HCT116 (cell line): ENCODE results near the gene GJD2. TPM values are rescaled to one million over a fixed set of nuclear protein-coding genes. Genes with fewer than 3 reads are reported as not detected.

ENCODE experiments used
- ATAC-seq: fragments of 200-7000 bp; cut with Tn5 transposase; 2 replicates; pipeline ENCODE4 v1.9.1; 2020; ENCODE audit warnings: mild to moderate bottlenecking, moderate library complexity
- BruUV-seq: library from RNA; stranded (reverse); fragments of 400-500 nt; replicated peaks from 2 replicates; lab custom pipeline; 2021; lab: Mats Ljungman, UMichigan
- CTCF ChIA-PET: fragments of 300-600 bp; sonication (Branson Sonifier 250); formaldehyde crosslinking; loops from one replicate; lab custom pipeline; 2021; ENCODE audit warnings: antibody characterized with exemption; lab: Charles Lee
- POLR2A ChIA-PET: fragments of 300-600, 350-600 bp; sonication (Branson Sonifier 250); formaldehyde crosslinking; loops from one replicate; lab custom pipeline; 2021; ENCODE audit warnings: antibody characterized with exemption; lab: Charles Lee
- RAD21 ChIA-PET, 2 experiments: fragments of 300-600 bp; sonication (Branson Sonifier 250); formaldehyde crosslinking; loops; one replicate each; lab custom pipeline; 2023; ENCODE audit warnings: low total read pairs in 2 of 2; ENCODE audit not compliant: uncharacterized antibody in 2 of 2, unreplicated experiment in 2 of 2, low non-redundant PET in 1 of 2; lab: Charles Lee
- DNase-seq: peaks from one replicate; pipeline ENCODE4 v3.0.0-alpha.2; 2010; ENCODE audit warnings: low read depth, low spot score
- H2AFZ ChIP-seq: fragments of 200-600 bp; shearing (Covaris generic), sonication (generic); 2 replicates; pipeline ENCODE4 v1.6.1; 2017; ENCODE audit warnings: low read depth, mixed run types, mixed read lengths, antibody characterized with exemption, low read length; ENCODE audit not compliant: poor library complexity, severe bottlenecking
- H3K27ac ChIP-seq: 2 replicates; pipeline ENCODE4 v1.5.1; 2012; ENCODE audit warnings: low read depth, low read length
- H3K27me3 ChIP-seq: fragments of 200-600 bp; sonication (generic); 2 replicates; pipeline ENCODE4 v1.6.1; 2016; ENCODE audit warnings: mixed run types, low read length, mixed read lengths; ENCODE audit not compliant: insufficient read depth
- H3K36me3 ChIP-seq, 2 experiments: fragments of 200-500 bp in 1 of 2; fragments of 200-600 bp in 1 of 2; sonication (Bioruptor generic) in 1 of 2; sonication (generic) in 1 of 2; 2 replicates each; pipeline versions ENCODE4 v1.5.1 to v1.6.1; 2014 to 2016; ENCODE audit warnings: low read length in 2 of 2, inconsistent platforms in 1 of 2, mixed read lengths in 1 of 2, mixed run types in 1 of 2; ENCODE audit not compliant: insufficient read depth in 2 of 2, control insufficient read depth in 1 of 2
- H3K4me1 ChIP-seq, 2 experiments: fragments of 200-600 bp in 1 of 2; sonication (generic) in 1 of 2; 2 replicates each; pipeline versions ENCODE4 v1.5.1 to v1.6.1; 2012 to 2017; ENCODE audit warnings: low read length in 2 of 2, inconsistent platforms in 1 of 2, mild to moderate bottlenecking in 1 of 2, mixed read lengths in 1 of 2, mixed run types in 1 of 2, moderate library complexity in 1 of 2; ENCODE audit not compliant: insufficient read depth in 2 of 2, control insufficient read depth in 1 of 2
- H3K4me2 ChIP-seq: fragments of 200-600 bp; sonication (generic); 2 replicates; pipeline ENCODE4 v1.6.1; 2017; ENCODE audit warnings: mixed run types, low read length, mixed read lengths
- H3K4me3 ChIP-seq, 2 experiments: fragments of 200-600 bp in 1 of 2; sonication (generic) in 1 of 2; replicated peaks in 1 of 2; 2 replicates each; pipeline ENCODE4 v1.5.1; 2011 to 2016; ENCODE audit warnings: low read length in 2 of 2, control low read depth in 1 of 2, low read depth in 1 of 2, mild to moderate bottlenecking in 1 of 2, mixed read lengths in 1 of 2, mixed run types in 1 of 2
- H3K79me2 ChIP-seq: fragments of 200-600 bp; sonication (generic); 2 replicates; pipeline ENCODE4 v1.6.1; 2017; ENCODE audit warnings: mild to moderate bottlenecking, mixed run types, low read length, moderate library complexity, mixed read lengths; ENCODE audit not compliant: insufficient read depth
- H3K9ac ChIP-seq: fragments of 200-600 bp; sonication (generic); 2 replicates; pipeline ENCODE4 v1.6.1; 2016; ENCODE audit warnings: low read length, mixed read lengths
- H3K9me2 ChIP-seq: fragments of 200-600 bp; sonication (generic), shearing (Covaris generic); 2 replicates; pipeline ENCODE4 v1.6.1; 2017; ENCODE audit warnings: mixed run types, mild to moderate bottlenecking, moderate library complexity; ENCODE audit not compliant: insufficient read depth
- H3K9me3 ChIP-seq, 2 experiments: fragments of 200-500 bp in 1 of 2; fragments of 200-600 bp in 1 of 2; sonication (Bioruptor generic) in 1 of 2; sonication (generic) in 1 of 2; 2 replicates each; pipeline ENCODE4 v1.6.1; 2014 to 2017; ENCODE audit warnings: low read length in 2 of 2, mixed read lengths in 2 of 2, inconsistent platforms in 1 of 2, low read depth in 1 of 2, mild to moderate bottlenecking in 1 of 2, mixed run types in 1 of 2, moderate library complexity in 1 of 2; ENCODE audit not compliant: control insufficient read depth in 1 of 2, insufficient read depth in 1 of 2
- H4K20me1 ChIP-seq: fragments of 200-600 bp; sonication (generic), shearing (Covaris generic); 2 replicates; pipeline ENCODE4 v1.6.1; 2017; ENCODE audit warnings: mixed run types, mild to moderate bottlenecking, moderate library complexity; ENCODE audit not compliant: insufficient read depth
- ATF3 ChIP-seq: IDR thresholded peaks from 2 replicates; pipeline ENCODE4 v1.6.1; 2012
- CBX3 ChIP-seq: IDR thresholded peaks from 2 replicates; pipeline ENCODE4 v1.6.1; 2012; ENCODE audit warnings: low read depth
- CTCF ChIP-seq, 3 experiments: fragments of 200-600 bp in 1 of 3; sonication (generic) in 1 of 3; IDR thresholded peaks in 2 of 3; conservative IDR thresholded peaks in 1 of 3; 2 replicates each; pipeline ENCODE4 v1.5.1; 2012 to 2017; ENCODE audit warnings: low read depth in 2 of 3, low read length in 2 of 3, antibody characterized with exemption in 1 of 3, borderline replicate concordance in 1 of 3, control low read depth in 1 of 3, mild to moderate bottlenecking in 1 of 3, mixed read lengths in 1 of 3, mixed run types in 1 of 3, moderate library complexity in 1 of 3; ENCODE audit not compliant: insufficient read depth in 1 of 3
- ELF1 ChIP-seq: IDR thresholded peaks from 2 replicates; pipeline ENCODE4 v1.6.1; 2012; ENCODE audit warnings: low read depth, borderline replicate concordance
- EZH2phosphoT487 ChIP-seq: fragments of 200-600 bp; IDR thresholded peaks from 2 replicates; pipeline ENCODE4 v1.6.1; 2018; ENCODE audit warnings: antibody characterized with exemption, borderline replicate concordance
- JUND ChIP-seq: IDR thresholded peaks from 2 replicates; pipeline ENCODE4 v1.6.1; 2012
- MAX ChIP-seq: IDR thresholded peaks from 2 replicates; pipeline ENCODE4 v1.6.1; 2012
- POLR2A ChIP-seq: IDR thresholded peaks from 2 replicates; pipeline ENCODE4 v1.7.0; 2011; ENCODE audit warnings: borderline replicate concordance; ENCODE audit not compliant: insufficient read depth, insufficient read length; ENCODE audit errors: extremely low read depth
- POLR2AphosphoS5 ChIP-seq: IDR thresholded peaks from 2 replicates; pipeline ENCODE4 v1.6.1; 2011; ENCODE audit warnings: mild to moderate bottlenecking, low read depth, low read length, moderate library complexity
- RAD21 ChIP-seq: IDR thresholded peaks from 2 replicates; pipeline ENCODE4 v1.6.1; 2012; ENCODE audit warnings: low read depth, mild to moderate bottlenecking
- REST ChIP-seq: IDR thresholded peaks from 2 replicates; pipeline ENCODE4 v1.6.1; 2012; ENCODE audit warnings: low read depth
- SIN3A ChIP-seq: IDR thresholded peaks from 2 replicates; pipeline ENCODE4 v1.6.1; 2012; ENCODE audit warnings: low read depth
- SRF ChIP-seq: IDR thresholded peaks from 2 replicates; pipeline ENCODE4 v1.6.1; 2012; ENCODE audit warnings: low read depth
- TCF7L2 ChIP-seq: IDR thresholded peaks from 2 replicates; pipeline ENCODE4 v1.7.0; 2011; ENCODE audit warnings: borderline replicate concordance, inconsistent platforms; ENCODE audit not compliant: insufficient read depth, insufficient read length; ENCODE audit errors: extremely low read depth
- YY1 ChIP-seq: IDR thresholded peaks from 2 replicates; pipeline ENCODE4 v1.6.1; 2011; ENCODE audit warnings: low read length, low read depth, moderate library complexity, mild to moderate bottlenecking; ENCODE audit not compliant: insufficient replicate concordance; ENCODE audit errors: extremely low read depth
- ZBTB33 ChIP-seq: IDR thresholded peaks from 2 replicates; pipeline ENCODE4 v1.6.1; 2011; ENCODE audit warnings: mild to moderate bottlenecking, low read length, moderate library complexity; ENCODE audit not compliant: insufficient replicate concordance; ENCODE audit errors: extremely low read depth
- ZFX ChIP-seq: fragments of 450-650 bp; IDR thresholded peaks from 2 replicates; pipeline ENCODE4 v1.6.1; 2017
- intact Hi-C: fragments of 100-400 bp; cut with micrococcal nuclease; formaldehyde crosslinking; loops from 2 replicates; pipeline ENCODE4 v1.10.0; 2022
- total RNA-seq: library from RNA; stranded (reverse); gene quantifications from one replicate; pipeline ENCODE4 v1.2.1, GENCODE V29; 2021; ENCODE audit not compliant: unreplicated experiment

Gene GJD2
- total RNA-seq, 1 experiment from 2014 or later = not detected

- no peak for DNase-seq
- no peak for ATAC-seq
- no peak overlapping the region for H3K27ac ChIP-seq
- H3K4me1 ChIP-seq = no peaks in the 10 kb centered on the region
- no peak overlapping the region for H3K9ac ChIP-seq
- no peaks in the 10 kb centered on the region for H4K20me1 ChIP-seq
- CTCF ChIA-PET = no interaction called here
- H3K27me3 ChIP-seq = peaks cover 96% of the 10 kb centered on the region
- no peaks in the 10 kb centered on the region for H3K79me2 ChIP-seq
- no peak overlapping the region for H3K4me2 ChIP-seq
- H3K9me3 ChIP-seq = no peaks in the 10 kb centered on the region
- intact Hi-C loops = no loop called here
- BruUV-seq = no TSS peak
- no peaks in the 10 kb centered on the region for H3K36me3 ChIP-seq
- TF ChIP-seq CBX3 = no peak
- no peak for TF ChIP-seq RAD21
- TF ChIP-seq JUND = no peak
- no peak for TF ChIP-seq ZFX
- TF ChIP-seq MAX = no peak
- TF ChIP-seq EZH2phosphoT487 = no peak
- no peak for TF ChIP-seq TCF7L2
- TF ChIP-seq ZBTB33 = no peak
- TF ChIP-seq ELF1 = no peak
- no peak for TF ChIP-seq POLR2AphosphoS5
- TF ChIP-seq SRF = no peak
- no peak for TF ChIP-seq CTCF (IDR thresholded peaks at IDR 0.05 in 2 of 3, conservative IDR thresholded peaks at IDR 0.05 in 1 of 3; ENCODE audit: borderline replicate concordance in 1 of 3, insufficient read depth in 1 of 3, low read depth in 2 of 3, low read length in 2 of 3)
- no peak for TF ChIP-seq REST
- TF ChIP-seq YY1 = no peak
- no peak for TF ChIP-seq POLR2A
- TF ChIP-seq SIN3A = no peak
- TF ChIP-seq ATF3 = no peak
- H2AFZ ChIP-seq = no peak overlapping the region
- H3K9me2 ChIP-seq = no peaks in the 10 kb centered on the region
- RAD21 ChIA-PET = no interaction called here
- no peak overlapping the region for H3K4me3 ChIP-seq
- POLR2A ChIA-PET = no interaction called here
These were observed 15.5 kb downstream of the GJD2 start for GRCh38 chr15:34739346-34739745.
